GM04504 (cell line): ENCODE results near the gene APBA2.
"Not testable (repeated sequence)": the region's sequence is repeated elsewhere in the genome, so short reads cannot be mapped to it uniquely, and the experiment has no call there.

Experiments
- DNase-seq: peaks from one replicate; pipeline ENCODE4 v3.0.0-alpha.2; 2012; ENCODE audit warnings: low read depth

APBA2 gene

DNA sequence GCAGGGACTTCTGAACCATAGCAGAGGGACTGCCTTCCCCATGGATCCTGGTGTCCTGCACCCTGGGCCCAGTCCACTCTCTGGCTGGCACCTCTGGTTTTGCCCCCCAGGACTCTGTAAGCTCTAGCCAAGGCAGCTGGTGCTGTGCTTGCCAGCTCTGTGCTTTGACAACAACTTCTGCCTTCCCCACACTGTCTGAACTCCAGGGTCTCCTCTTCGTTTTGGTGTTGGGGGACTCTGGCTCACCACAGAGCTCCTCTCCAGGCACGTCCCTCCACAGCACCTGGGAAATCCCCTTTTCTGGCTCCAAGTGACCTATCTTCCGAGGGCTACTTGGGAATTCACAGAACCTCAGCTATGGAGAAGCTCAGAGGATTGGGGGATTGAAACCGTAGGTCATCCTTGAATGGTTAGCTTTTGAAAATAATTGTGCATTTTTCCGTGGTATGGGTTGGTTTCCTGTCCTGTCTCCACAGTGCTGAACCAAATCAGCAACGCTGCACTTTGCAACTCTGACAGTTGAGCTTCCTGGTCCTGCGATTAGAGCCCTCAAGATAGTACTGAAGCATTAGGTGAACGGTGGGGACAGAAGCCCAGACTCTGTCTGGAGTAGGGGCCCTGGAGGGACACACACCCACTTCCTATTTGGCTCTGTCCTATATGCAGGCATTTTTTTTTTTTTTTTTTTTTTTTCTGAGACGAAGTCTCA is 152.4 kb downstream of the APBA2 start:
- no peak for DNase-seq

DNA sequence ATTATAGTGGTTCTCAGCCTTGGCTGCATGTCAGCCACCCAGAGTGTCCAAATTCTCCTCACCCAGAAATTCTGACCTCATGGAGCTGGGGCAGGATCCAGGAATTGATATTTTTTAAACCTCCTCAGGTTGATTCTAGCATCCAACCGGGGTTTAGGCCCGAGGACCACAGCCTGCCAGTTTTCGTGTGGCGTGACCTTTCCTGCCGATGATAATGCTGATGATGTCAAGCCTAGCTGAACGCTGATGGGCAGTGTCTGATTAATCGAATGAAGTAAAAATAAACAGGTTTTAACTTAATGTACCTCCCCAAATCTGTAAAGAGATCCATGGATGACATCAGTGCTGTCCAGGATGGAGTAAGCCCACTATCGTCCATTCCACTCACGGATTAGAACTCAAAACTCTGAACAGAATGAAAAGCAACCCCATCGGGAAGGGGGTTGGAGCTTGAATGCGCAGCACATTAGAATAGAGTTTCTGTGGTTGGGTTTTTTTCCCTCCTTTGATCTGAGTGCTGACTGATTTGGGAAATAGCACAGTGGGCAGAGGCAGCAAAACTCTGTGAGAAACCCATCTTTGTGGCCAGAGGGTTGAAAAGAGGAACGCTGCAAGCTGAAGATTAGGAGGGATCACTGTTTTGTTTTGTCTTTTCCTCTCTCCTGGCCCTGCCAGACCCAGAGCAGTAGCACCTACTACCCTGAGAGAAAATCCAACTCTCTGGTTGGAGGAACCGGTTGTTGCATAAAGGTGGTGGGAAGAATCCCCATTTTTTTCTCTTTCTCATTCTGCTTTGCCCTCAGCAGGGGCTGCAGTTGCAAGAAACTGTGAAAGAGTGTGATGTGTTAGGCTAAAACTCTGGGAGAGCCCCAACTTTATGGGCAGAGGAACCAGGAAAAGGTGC is 153.9 kb downstream of the APBA2 start:
- no peak for DNase-seq

DNA sequence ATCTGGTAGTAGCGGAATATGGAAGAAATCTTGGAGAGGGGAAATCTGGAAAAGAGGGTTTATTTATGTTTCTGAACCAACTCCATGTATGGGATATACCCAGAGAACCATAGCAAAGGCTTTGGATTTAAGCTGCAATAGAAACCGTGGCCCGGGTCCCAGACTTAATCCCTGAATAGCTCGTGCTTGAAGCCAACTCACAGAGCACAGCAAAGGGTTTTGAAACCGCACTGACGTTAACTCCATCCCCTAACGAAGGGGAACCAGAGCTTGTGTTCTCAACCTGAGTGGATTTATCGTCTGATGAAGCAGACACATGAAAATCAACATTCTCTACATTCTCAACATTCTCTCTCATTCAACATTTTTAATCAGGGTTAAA is 154.6 kb downstream of the APBA2 start:
- no peak for DNase-seq

DNA sequence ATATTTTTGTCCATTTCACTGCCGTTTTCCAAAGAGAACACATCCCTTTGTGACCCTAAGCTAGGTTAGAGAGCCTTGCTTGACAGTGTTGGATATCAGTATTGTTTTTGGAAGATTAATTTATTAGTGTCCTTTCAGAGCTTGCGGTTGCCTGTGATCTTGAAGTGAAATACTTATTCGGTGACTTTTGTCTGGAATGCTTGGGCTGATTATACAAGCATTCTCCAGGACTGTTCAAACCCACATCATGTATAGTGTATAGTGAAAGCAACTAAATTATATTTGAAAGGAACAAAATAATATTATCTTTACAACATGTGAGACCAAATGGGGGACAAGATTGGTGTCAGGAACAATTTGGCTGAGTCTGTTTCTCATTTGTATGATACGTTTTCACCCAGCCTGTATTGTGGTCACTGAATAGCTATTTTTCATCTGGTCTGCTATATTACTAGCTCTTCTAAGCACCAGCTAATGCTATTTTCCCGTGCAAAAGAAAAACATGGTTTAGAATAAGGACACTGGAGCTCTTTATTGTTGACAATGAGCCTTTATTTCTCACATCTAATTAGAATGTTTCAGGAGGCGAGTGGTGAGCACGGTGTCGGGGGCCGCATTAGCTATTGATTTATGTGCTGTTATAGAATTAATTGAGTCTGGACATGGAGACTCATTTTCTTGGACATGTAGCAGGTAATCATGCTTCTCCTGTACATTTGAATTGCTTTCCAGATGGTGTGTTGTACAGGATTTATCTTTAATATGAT is 158.1 kb downstream of the APBA2 start:
- no peak for DNase-seq

DNA sequence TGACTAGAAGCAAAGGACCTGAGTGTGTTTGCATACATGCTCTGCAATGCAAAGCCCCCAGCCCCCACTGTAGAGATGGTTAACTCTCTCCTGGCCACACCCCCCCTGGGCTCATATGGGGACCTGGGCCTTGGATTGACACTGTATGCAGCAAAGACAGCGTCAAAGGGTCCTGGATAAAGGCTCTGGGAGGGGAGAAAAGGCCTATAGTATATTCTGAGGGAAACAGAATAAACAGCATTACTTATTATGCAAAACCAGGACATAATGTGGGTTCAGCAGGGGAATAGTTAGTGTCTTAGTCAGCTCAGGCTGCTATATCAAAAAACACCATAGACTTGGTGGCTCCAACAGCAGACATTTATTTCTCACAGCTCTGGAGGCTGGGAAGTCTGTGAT is 158.7 kb downstream of the APBA2 start:
- no peak for DNase-seq

DNA sequence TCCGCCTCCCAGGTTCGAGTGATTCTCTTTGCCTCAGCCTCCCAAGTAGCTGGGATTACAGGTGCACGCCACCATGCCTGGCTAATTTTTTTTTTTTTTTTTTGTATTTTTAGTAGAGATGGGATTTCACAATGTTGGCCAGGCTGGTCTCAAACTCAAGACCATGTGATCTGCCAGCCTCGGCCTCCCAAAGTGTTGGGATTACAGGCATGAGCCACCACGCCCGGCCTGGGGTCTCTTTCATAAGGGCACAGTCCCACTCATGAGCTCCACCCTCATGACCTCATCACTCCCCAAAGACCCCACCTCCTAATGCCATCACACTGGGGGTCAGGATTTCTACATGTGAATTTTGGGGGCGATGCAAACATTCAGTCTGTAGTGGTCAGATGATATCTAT is 159.4 kb downstream of the APBA2 start:
- DNase-seq, result not testable (repeated sequence)

DNA sequence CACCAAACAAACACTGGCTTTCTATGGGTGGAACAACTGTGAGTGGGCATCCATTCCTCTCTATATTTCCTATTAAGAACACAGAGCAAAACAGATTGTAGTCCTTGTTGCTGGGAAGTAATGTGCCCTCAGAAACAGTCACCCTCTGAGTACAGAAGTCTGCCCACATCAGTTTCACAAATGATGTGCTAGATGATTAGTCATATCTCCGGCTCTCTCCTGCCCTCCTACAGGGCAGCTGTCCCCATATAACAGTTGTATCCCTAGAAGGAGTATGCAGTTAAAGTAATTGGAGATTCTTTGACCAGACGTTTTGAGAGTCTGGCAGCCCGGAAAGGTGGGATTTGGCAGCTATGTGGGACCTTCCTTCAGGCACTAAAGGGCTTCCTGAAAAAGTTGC is 159.9 kb downstream of the APBA2 start:
- no peak for DNase-seq

DNA sequence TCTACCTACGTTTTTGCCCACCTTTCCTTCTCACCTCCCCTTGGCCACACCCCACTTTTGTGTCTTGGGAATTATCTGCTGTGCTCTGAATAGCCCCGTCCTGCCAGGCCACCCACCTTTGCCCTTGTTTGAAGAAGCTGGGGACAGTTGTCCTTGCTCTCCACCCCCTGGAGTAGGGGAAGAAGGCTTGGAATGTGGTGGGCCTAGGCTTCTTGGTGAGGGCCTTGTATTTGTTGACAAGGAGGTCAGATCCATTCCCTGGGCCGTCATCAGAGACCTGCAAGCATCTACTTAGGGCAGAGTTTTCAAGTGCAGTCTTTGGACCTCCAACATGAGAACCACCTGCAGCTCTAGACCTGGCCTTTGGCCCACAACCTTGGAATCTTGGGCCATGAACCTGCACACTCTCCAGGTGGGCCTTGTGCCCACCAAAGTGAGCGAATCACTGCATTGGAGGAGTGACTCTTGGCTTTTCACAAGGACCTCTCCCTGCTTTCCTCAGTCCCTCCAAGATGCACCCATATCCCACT is 160.6 kb downstream of the APBA2 start:
- DNase-seq, result no peak

DNA sequence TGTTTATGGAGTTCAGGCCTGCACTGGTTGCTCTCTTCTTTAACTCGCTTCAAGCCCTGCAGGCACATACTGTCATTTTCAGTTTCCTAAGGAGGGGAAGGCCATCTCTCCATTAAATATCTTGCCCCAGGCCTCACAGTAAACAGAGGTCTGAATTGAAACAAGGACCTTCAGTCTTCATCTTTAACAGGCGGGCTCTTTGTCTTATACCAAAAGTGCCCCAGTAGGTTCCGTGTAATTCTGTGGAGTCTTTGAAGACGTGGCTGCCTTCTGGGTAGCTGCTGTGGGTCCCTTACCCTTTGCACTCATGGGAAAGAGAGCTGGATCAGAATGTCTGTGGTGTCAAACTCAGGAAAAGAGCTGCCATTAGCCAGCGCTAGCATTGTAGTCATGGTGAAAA is 161.2 kb downstream of the APBA2 start:
- no peak for DNase-seq

DNA sequence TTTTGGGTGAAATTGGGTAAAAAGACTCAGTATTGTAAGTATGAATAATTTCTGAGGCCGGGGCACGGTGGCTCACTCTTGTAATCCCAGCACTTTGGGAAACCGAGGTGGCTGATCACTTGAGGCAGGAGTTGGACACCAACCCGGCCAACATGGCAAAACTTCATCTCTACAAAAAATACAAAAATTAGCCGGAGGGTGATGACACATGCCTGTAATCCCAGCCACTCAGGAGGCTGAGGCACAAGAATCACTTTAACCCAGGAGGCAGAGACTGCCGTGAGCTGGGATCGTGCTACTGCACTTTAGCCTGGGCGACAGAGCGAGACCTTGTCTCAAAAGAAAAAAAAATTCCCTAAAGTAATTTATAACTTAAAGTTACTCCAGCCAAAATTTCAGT is 162.2 kb downstream of the APBA2 start:
- no peak for DNase-seq

DNA sequence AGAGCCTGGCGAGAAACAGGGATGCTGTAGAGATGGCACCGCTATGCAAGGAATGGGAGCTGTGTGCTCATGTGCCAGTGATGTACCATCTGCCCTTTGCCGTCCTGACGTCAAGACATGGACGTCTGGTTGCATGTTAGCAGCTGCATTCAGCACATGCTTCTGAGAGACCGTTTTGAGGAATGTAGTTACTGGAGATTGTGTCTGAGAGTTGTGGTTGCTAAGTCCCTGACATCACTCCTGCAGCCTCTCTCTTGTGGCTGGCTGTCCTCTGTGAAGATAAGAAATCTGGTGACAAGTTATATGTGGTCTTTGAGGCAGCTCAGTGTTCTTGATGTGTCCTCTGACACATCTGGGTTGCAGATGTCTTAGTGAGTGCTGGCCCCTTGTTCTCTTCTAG is 165.1 kb downstream of the APBA2 start:
- DNase-seq, result no peak

DNA sequence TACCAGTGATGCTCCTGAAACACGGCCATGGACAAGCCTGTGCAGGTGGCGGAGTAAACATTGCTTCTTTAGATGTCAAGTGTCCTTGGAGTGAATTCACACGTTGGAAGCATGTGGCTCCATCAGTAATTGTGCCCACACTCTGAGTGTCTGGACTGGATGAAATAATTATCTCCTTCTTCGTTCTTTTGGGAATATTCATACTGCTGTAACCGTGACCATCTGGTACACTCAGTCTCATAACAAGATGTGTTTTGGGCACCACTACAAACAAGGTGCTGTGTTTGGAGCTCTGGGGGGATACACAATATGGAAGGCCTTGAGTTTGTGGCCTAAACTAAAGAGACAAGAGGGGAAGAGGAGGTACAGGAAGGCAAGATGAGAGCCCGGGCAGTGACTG is 165.6 kb downstream of the APBA2 start:
- DNase-seq, result no peak

DNA sequence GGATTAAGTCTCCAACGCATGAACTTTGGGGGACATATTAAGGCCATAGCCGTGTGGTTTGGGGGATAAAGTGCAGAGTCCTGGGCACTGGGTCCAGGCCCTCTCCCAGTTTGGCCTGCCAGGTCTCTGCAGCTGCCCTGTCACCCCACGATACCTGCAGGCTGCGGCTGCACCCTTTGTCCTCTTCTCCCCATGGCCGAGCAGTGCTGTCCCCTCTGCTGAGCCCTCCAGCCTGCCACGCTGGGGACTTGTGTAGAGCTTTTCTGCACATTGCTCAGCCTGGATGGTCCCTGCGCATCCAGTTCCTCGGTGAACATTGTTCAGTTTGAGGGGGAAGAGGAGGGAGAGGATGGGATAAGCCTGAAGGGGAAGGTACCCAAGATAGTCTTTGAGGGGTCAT is 167.2 kb downstream of the APBA2 start:
- DNase-seq, result no peak

DNA sequence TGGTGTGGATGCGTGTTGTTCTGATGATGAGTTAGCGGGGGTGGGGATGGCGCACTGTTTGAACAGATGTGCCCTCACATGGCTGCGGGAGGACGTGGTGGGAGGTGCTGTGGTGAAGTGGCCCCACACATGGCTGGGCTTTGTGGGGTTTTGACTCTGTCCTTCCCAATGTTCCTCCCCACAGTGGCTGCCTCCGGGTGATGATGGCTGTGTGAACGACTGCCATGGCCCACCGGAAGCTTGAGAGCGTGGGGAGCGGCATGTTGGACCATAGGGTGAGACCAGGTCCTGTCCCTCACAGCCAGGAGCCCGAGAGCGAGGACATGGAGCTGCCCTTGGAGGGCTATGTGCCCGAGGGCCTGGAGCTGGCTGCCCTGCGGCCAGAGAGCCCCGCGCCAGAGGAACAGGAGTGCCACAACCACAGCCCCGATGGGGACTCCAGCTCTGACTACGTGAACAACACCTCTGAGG is 167.9 kb downstream of the APBA2 start:
- no peak for DNase-seq

DNA sequence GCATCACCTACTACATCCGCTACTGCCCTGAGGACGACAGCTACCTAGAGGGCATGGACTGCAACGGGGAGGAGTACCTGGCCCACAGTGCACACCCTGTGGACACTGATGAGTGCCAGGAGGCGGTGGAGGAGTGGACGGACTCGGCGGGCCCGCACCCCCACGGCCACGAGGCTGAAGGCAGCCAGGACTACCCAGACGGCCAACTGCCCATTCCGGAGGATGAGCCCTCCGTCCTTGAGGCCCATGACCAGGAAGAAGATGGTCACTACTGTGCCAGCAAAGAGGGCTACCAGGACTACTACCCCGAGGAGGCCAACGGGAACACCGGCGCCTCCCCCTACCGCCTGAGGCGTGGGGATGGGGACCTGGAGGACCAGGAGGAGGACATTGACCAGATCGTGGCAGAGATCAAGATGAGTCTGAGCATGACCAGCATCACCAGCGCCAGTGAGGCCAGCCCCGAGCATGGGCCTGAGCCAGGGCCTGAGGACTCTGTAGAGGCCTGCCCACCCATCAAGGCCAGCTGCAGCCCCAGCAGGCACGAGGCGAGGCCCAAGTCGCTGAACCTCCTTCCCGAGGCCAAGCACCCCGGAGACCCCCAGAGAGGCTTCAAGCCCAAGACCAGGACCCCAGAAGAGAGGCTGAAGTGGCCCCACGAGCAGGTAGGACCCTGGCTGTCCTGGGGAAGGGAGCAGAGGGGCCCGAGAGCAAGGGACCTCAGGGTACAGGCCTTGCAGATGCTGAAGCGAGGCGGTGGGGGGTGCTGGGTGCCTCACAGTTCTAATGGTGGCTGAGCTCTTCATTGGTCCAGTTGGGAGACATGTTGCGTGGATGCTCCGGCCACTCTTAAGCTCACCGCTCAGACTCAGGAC is 168.6 kb downstream of the APBA2 start:
- DNase-seq, result no peak

DNA sequence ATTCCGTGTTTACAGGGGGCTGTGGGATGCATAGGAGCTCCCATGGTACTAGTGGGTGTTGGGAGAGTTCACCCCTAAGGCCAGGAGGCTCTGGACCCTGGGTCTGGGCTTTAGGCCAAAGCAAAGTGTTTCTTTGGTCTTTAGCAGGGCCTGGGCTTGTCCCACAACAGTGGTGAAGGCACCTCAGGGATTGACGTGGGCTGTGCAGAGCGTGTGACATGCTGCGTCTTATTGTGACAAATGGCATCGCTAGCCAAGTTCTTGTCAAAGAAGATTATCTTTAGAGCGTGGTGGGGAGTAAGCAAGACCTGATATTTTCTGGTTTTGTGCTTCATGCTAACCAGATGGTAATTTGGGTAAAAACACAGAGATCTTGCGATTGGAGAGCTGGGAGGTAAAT is 170.1 kb downstream of the APBA2 start:
- no peak for DNase-seq

DNA sequence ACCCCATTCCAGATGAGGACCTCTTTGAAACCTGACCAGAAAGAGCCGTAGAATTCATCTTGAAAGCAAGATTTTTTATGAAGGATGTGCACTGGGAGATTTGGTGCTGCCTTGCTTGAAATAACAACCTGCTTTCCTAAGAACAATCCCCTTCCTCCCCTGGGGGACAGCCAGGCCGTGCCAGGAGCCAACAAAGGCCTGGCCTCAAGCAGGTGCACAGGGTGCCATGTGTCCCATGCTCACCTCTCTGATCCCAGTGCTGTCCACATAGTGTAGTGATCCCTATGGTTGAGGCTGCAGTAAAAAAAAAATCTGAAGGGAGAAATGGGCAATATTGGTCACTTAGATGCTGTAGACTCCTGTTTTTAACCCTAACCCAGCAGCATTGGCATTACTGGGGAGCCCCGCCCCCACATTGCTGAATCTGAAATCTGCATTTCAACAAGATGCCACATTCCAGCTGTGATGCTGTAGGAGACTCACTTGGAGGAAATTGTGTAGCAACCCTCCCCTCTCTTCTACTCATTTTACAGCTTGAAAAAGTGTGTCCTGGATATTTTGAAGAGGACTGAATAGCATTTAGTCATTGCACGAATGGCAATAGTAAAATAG is 171.2 kb downstream of the APBA2 start:
- DNase-seq, result no peak

DNA sequence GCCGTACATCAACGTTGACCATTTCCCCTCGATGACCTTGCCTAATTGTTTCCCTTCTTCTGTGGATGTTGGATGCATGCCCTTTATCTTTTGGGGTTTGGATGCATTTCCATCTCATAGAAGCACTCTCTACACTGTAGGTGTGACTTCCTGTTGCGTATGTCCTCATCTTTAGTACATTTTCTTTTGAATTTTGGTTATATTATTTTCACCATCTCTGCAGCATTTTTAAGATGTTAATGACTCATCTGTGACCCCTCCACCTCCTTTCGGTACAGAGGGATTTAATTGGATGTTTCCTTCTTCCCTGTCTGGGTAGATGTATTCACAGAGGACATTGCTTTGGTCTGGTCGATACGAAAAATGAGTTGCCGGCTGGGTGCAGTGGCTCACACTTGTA is 172.1 kb downstream of the APBA2 start:
- DNase-seq, result no peak

DNA sequence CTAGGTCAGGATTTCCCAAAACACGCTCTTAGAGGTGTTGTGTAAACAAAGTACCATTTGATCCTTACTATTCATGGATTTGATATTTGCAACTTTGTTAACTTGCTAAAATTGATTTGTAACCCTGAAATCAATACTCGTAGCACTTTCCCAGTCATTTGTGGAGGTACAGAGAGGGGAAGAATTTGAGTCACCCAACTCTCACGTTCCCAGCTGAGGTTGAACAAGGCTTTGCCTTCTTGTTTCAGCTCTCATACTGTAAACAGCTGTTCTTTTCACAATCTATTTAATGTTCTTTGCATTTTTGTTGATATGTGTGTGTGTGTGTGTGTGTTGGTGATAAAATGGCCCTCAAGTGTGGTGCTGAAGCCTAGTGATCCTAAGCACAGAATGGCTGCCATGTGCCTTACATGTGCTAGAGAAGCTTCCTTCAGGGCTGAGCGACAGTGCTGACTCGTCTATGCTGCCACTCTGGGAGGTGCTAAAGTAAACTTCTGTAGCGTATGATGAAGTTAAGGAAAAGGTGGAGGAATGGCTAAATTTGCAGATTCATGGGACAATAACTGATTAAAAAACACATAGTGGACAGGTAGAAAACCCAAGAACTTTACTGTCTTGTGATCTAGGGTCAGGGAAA is 173.2 kb downstream of the APBA2 start:
- DNase-seq, result no peak

DNA sequence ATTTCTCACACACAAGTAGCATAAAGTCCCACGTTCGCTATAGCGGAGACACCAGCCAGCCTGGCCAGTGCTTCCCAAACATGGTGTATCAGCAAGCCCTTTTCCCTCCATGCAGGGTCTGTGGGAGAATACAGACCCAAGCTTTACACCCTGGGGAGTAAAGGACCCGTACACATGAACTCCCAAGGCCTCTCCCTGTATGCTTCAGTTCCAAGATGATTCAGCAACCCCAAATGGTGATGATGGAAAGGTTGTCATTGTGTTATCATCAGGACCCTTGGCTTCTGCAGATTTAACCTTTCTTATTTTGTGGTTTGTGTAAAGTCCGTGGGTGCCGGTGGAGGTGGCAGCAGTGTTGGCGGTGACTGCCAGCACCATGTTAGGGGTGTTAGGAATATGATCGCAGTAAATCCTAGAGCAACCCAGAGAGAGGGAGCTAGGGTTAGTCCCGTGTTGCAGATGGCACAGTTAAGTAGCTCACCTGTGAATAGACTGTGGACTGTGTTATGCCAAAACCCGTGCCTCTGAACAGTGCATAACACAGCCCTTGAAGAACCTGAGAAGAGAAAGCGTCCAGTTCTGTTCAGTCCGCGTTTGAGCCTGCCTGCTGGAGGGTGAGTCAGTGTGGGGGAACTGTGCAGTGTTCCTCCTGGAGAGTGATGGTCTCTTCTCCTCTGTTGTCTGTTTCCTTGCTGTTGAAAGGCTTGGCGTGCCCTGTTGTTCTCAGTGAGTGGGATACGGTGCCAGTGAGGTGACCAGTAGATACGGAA is 174.3 kb downstream of the APBA2 start:
- DNase-seq, result no peak
